GM12878 (cell line): Measurements from ENCODE around the gene ZNF121. TPM values are rescaled to one million over a fixed set of nuclear protein-coding genes. Genes with fewer than 3 reads are reported as not detected.

ENCODE experiments used
- ATAC-seq: fragments of 200-7000 bp; cut with Tn5 transposase; 3 replicates; pipeline ENCODE4 v1.9.1; 2020; ENCODE audit warnings: mild to moderate bottlenecking, moderate library complexity
- BruUV-seq: library from RNA; stranded (reverse); fragments of 400-500 nt; replicated peaks from 2 replicates; lab custom pipeline; 2021; lab: Mats Ljungman, UMichigan
- CTCF ChIA-PET: fragments of 300-600 bp; sonication (Branson Sonifier 250); formaldehyde crosslinking; extraction: SDS; loops from one replicate; lab custom pipeline; 2021; ENCODE audit warnings: inconsistent platforms; lab: Yijun Ruan, JAX
- POLR2A ChIA-PET: fragments of 350-600 bp; formaldehyde crosslinking; extraction: SDS; loops from one replicate; lab custom pipeline; 2021; ENCODE audit warnings: inconsistent platforms; lab: Charles Lee
- RAD21 ChIA-PET: fragments of 300-600 bp; sonication (Branson Sonifier 250); formaldehyde crosslinking; loops from one replicate; lab custom pipeline; 2023; ENCODE audit warnings: antibody characterized with exemption; ENCODE audit not compliant: unreplicated experiment; lab: Charles Lee
- SMC1A ChIA-PET: fragments of 300-600 bp; sonication (Branson Sonifier 250); formaldehyde crosslinking; loops from one replicate; lab custom pipeline; 2023; ENCODE audit not compliant: unreplicated experiment, uncharacterized antibody; lab: Charles Lee
- DNase-seq: peaks from one replicate; pipeline ENCODE4 v3.0.0-alpha.2; 2011; ENCODE audit warnings: low read depth, low spot score
- FAIRE-seq: peaks from 3 replicates; lab custom pipeline; 2011; peaks lifted over from hg19 to GRCh38; lab: Jason Lieb, UNC
- H2AFZ ChIP-seq: 2 replicates; pipeline ENCODE4 v1.6.0; 2011; ENCODE audit warnings: low read depth, low read length, control low read depth; ENCODE audit not compliant: control insufficient read depth
- H3K27ac ChIP-seq: 2 replicates; pipeline ENCODE4 v1.5.1; 2011; ENCODE audit warnings: control low read depth; ENCODE audit not compliant: control insufficient read depth, insufficient read depth
- H3K27me3 ChIP-seq, 2 experiments: replicated peaks in 1 of 2; 2 replicates each; pipeline versions ENCODE4 v1.6.0 to v1.6.1; 2011; ENCODE audit warnings: low read length in 1 of 2; ENCODE audit not compliant: control insufficient read depth in 2 of 2, insufficient read depth in 2 of 2
- H3K36me3 ChIP-seq, 2 experiments: 2 replicates each; pipeline ENCODE4 v1.5.1; 2011; ENCODE audit warnings: low read length in 1 of 2; ENCODE audit not compliant: control insufficient read depth in 2 of 2, insufficient read depth in 2 of 2
- H3K4me1 ChIP-seq: 2 replicates; pipeline ENCODE4 v1.6.1; 2011; ENCODE audit warnings: mild to moderate bottlenecking, low read length, moderate library complexity, mixed read lengths; ENCODE audit not compliant: control insufficient read depth, insufficient read depth
- H3K4me2 ChIP-seq: 2 replicates; pipeline ENCODE4 v1.6.0; 2011; ENCODE audit warnings: control low read depth; ENCODE audit not compliant: control insufficient read depth, insufficient read depth
- H3K4me3 ChIP-seq: fragments of 200-600 bp; sonication (generic); 2 replicates; pipeline ENCODE4 v1.5.1; 2016
- H3K79me2 ChIP-seq: 2 replicates; pipeline ENCODE4 v1.6.0; 2011; ENCODE audit warnings: low read length; ENCODE audit not compliant: control insufficient read depth, insufficient read depth
- H3K9ac ChIP-seq: 2 replicates; pipeline ENCODE4 v1.8.0; 2011; ENCODE audit warnings: low read length, control low read depth, mixed read lengths; ENCODE audit not compliant: control insufficient read depth, insufficient read depth
- H3K9me3 ChIP-seq: replicated peaks from 3 replicates; pipeline ENCODE4 v1.5.1; 2011; ENCODE audit warnings: mild to moderate bottlenecking, low read length; ENCODE audit not compliant: control insufficient read depth, insufficient read depth
- H4K20me1 ChIP-seq: 2 replicates; pipeline ENCODE4 v1.6.0; 2011; ENCODE audit not compliant: control insufficient read depth, insufficient read depth
- ATF7 ChIP-seq: fragments of 450-650 bp; IDR thresholded peaks from 2 replicates; pipeline ENCODE4 v1.6.1; 2016; ENCODE audit warnings: low read depth, mild to moderate bottlenecking
- BMI1 ChIP-seq: fragments of 450-650 bp; IDR thresholded peaks from 2 replicates; pipeline ENCODE4 v1.6.1; 2016; ENCODE audit warnings: mild to moderate bottlenecking, moderate library complexity, borderline replicate concordance
- CBX5 ChIP-seq: sonication (generic); IDR thresholded peaks from 2 replicates; pipeline ENCODE4 v1.6.1; 2016; ENCODE audit warnings: low read depth, moderate library complexity, mild to moderate bottlenecking, inconsistent platforms
- CHD2 ChIP-seq: IDR thresholded peaks from 2 replicates; pipeline ENCODE4 v1.6.1; 2011; ENCODE audit warnings: low read depth, low read length, improper control_type of control experiment, borderline replicate concordance
- FOXK2 ChIP-seq: fragments of 450-650 bp; IDR thresholded peaks from 2 replicates; pipeline ENCODE4 v1.6.1; 2017; ENCODE audit warnings: mild to moderate bottlenecking, moderate library complexity
- POLR2AphosphoS5 ChIP-seq: IDR thresholded peaks from 2 replicates; pipeline ENCODE4 v1.6.1; 2011; ENCODE audit warnings: mild to moderate bottlenecking, low read length, inconsistent platforms
- RFX5 ChIP-seq: IDR thresholded peaks from 2 replicates; pipeline ENCODE4 v1.6.1; 2011; ENCODE audit warnings: low read depth, low read length, improper control_type of control experiment
- SIN3A ChIP-seq: IDR thresholded peaks from 2 replicates; pipeline ENCODE4 v1.6.1; 2012; ENCODE audit warnings: low read depth, low read length, improper control_type of control experiment
- SMAD1 ChIP-seq: fragments of 450-650 bp; IDR thresholded peaks from 2 replicates; pipeline ENCODE4 v1.6.1; 2018; ENCODE audit warnings: mild to moderate bottlenecking, low read depth; ENCODE audit not compliant: partially characterized antibody
- STAT1 ChIP-seq: fragments of 450-650 bp; conservative IDR thresholded peaks from 2 replicates; pipeline ENCODE4 v1.6.1; 2014; ENCODE audit warnings: antibody characterized with exemption, mild to moderate bottlenecking
- SUPT20H ChIP-seq: IDR thresholded peaks from 2 replicates; pipeline ENCODE4 v1.6.1; 2011; ENCODE audit warnings: low read depth, mild to moderate bottlenecking, low read length, moderate library complexity, borderline replicate concordance; ENCODE audit not compliant: control insufficient read depth
- SUZ12 ChIP-seq: fragments of 200-600 bp; sonication (generic); IDR thresholded peaks from one replicate; pipeline ENCODE4 v1.6.1; 2018; ENCODE audit warnings: antibody characterized with exemption, mild to moderate bottlenecking; ENCODE audit not compliant: unreplicated experiment
- WRNIP1 ChIP-seq: IDR thresholded peaks from 2 replicates; pipeline ENCODE4 v1.6.1; 2011; ENCODE audit warnings: low read depth, low read length, improper control_type of control experiment, borderline replicate concordance
- ZNF274 ChIP-seq: IDR thresholded peaks from one replicate; pipeline ENCODE4 v1.8.0; 2011; ENCODE audit not compliant: insufficient read length, insufficient read depth
- ZNF622 ChIP-seq: fragments of 450-650 bp; IDR thresholded peaks from 2 replicates; pipeline ENCODE4 v1.6.1; 2017; ENCODE audit warnings: mild to moderate bottlenecking, inconsistent platforms
- WGBS: methylation state at CpG from one replicate; pipeline ENCODE4 v1.1.6; 2016; ENCODE audit warnings: low lambda C conversion rate; ENCODE audit not compliant: insufficient replicate concordance, insufficient coverage; ENCODE audit errors: missing lambda C conversion rate; 5-methylcytosine and 5-hydroxymethylcytosine counted together
- in situ Hi-C: fragments of 300-500 bp; cut with MboI; formaldehyde crosslinking; loops from 9 replicates; pipeline ENCODE4 v1.14.3; 2018; ENCODE audit warnings: mixed read lengths
- intact Hi-C: fragments of 100-400 bp; cut with micrococcal nuclease; formaldehyde crosslinking; loops from one replicate; pipeline ENCODE4 v1.14.2; 2022; ENCODE audit not compliant: unreplicated experiment
- polyA plus RNA-seq, 11 experiments: library from polyadenylated mRNA; depleted of rRNA in 4 of 11; unstranded in 6 of 11; stranded (reverse) in 5 of 11; fragments of >200 nt; fragmentation: Nextera tagmentation in 4 of 11; fragmentation: Illumina TruSeq in 1 of 11; extraction: Ambion mirVana in 4 of 11; extraction: Trizol in 1 of 11; gene quantifications; 1 replicate in 1 of 11; 2 replicates in 10 of 11; pipeline versions ENCODE4 v1.2.1 to v1.2.3, GENCODE V29; 2011 to 2016; ENCODE audit warnings: inconsistent platforms in 2 of 11, missing spikeins in 2 of 11, low read depth in 1 of 11
- total RNA-seq, 4 experiments: library from RNA; depleted of rRNA in 3 of 4; stranded (reverse); fragments of >200 nt in 3 of 4; fragmentation: Illumina TruSeq in 1 of 4; extraction: Trizol in 1 of 4; gene quantifications; 2 replicates each; pipeline versions ENCODE4 v1.2.1 to v1.2.3, GENCODE V29; 2013 to 2021
- TF ChIP-seq, protein P1 (sequence below): fragments of 450-650 bp; IDR thresholded peaks from 2 replicates; pipeline ENCODE4 v1.6.1; 2016; ENCODE audit warnings: mild to moderate bottlenecking
- TF ChIP-seq, protein P2 (sequence below): IDR thresholded peaks from 2 replicates; pipeline ENCODE4 v1.6.1; 2012; ENCODE audit warnings: low read depth, low read length, improper control_type of control experiment
- TF ChIP-seq, protein P3 (sequence below): IDR thresholded peaks from 2 replicates; pipeline ENCODE4 v1.6.1; 2011; ENCODE audit warnings: mild to moderate bottlenecking, low read depth, low read length, moderate library complexity; ENCODE audit not compliant: insufficient replicate concordance
- TF ChIP-seq, protein P4 (sequence below): IDR thresholded peaks from 2 replicates; pipeline ENCODE4 v1.6.1; 2011; ENCODE audit warnings: borderline replicate concordance, low read depth, mild to moderate bottlenecking, moderate library complexity, low read length; ENCODE audit not compliant: insufficient read depth, poor library complexity, severe bottlenecking

Gene ZNF121
- total and polyA plus RNA-seq, 10 of the 15 experiments (the other 5 are each of a cell fraction or from before 2014, with no cell fraction given) = 4.8 to 75.0 (median 17.7) TPM

DNA sequence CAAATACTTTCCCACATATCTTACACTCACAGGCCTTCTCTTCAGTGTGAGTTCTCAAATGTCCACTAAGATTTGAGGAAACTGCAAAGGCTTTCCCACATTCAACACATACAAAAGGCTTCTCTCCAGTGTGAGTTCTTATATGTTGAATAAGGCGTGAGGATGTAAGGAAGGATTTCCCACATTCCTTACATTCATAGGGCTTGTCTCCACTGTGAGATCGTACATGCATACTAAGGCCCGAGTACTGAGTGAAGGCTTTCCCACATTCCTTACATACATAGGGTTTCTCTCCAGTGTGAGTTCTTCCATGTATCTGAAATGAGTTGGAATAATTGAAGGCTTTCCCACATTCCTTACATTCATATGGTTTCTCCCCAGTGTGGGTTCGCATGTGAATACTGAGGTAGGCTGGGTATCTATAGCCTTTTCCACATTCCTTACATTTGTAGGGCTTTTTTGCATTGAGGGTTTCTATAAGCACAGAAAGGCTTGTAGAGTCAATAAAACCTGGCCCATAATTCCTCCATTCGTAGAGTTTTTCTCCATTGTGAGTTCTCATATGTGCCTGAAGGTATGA is 55.5 kb downstream of the ZNF121 start:
- WGBS = 96% methylated on average over 5 of the region's 5 CpGs
- ATAC-seq (no peak), DNase-seq (no peak), FAIRE-seq (no peak)
- no peak overlapping the region for H3K9ac ChIP-seq
- ChIA-PET POLR2A (no interaction called here), SMC1A (no interaction called here), RAD21 (no interaction called here), CTCF (no interaction called here)
- H3K27ac ChIP-seq = no peak overlapping the region
- no peaks in the 10 kb centered on the region for H3K79me2 ChIP-seq
- in situ Hi-C loops = no loop called here
- peaks cover 50% of the 10 kb centered on the region for H3K9me3 ChIP-seq
- intact Hi-C loops = no loop called here
- H2AFZ ChIP-seq = no peak overlapping the region
- H3K4me3 ChIP-seq = no peak overlapping the region
- no peak overlapping the region for H3K4me2 ChIP-seq
- TSS peak; percentile 41 for BruUV-seq
- H3K4me1 ChIP-seq = no peaks in the 10 kb centered on the region
- H3K27me3 ChIP-seq = no peaks in the 10 kb centered on the region
- peaks cover 5 to 29% of the 10 kb centered on the region in 2 experiments for H3K36me3 ChIP-seq
- H4K20me1 ChIP-seq = no peaks in the 10 kb centered on the region
- TF ChIP-seq, protein P1, sequence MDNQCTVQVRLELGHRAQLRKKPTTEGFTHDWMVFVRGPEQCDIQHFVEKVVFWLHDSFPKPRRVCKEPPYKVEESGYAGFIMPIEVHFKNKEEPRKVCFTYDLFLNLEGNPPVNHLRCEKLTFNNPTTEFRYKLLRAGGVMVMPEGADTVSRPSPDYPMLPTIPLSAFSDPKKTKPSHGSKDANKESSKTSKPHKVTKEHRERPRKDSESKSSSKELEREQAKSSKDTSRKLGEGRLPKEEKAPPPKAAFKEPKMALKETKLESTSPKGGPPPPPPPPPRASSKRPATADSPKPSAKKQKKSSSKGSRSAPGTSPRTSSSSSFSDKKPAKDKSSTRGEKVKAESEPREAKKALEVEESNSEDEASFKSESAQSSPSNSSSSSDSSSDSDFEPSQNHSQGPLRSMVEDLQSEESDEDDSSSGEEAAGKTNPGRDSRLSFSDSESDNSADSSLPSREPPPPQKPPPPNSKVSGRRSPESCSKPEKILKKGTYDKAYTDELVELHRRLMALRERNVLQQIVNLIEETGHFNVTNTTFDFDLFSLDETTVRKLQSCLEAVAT = no peak
- TF ChIP-seq STAT1 (no peak), SMAD1 (no peak), FOXK2 (no peak), CBX5 (peak; percentile 95; the same call in 1 of the 2 replicates), SUZ12 (no peak), BMI1 (no peak), SUPT20H (no peak), POLR2AphosphoS5 (no peak), ZNF622 (no peak), ZNF274 (peak; percentile 49), WRNIP1 (no peak), SIN3A (no peak), CHD2 (no peak), RFX5 (no peak), ATF7 (no peak)
- TF ChIP-seq, protein P2, sequence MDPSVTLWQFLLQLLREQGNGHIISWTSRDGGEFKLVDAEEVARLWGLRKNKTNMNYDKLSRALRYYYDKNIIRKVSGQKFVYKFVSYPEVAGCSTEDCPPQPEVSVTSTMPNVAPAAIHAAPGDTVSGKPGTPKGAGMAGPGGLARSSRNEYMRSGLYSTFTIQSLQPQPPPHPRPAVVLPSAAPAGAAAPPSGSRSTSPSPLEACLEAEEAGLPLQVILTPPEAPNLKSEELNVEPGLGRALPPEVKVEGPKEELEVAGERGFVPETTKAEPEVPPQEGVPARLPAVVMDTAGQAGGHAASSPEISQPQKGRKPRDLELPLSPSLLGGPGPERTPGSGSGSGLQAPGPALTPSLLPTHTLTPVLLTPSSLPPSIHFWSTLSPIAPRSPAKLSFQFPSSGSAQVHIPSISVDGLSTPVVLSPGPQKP = no peak
- TF ChIP-seq, protein P3, sequence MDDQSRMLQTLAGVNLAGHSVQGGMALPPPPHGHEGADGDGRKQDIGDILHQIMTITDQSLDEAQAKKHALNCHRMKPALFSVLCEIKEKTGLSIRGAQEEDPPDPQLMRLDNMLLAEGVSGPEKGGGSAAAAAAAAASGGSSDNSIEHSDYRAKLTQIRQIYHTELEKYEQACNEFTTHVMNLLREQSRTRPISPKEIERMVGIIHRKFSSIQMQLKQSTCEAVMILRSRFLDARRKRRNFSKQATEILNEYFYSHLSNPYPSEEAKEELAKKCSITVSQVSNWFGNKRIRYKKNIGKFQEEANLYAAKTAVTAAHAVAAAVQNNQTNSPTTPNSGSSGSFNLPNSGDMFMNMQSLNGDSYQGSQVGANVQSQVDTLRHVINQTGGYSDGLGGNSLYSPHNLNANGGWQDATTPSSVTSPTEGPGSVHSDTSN = no peak
- TF ChIP-seq, protein P4, sequence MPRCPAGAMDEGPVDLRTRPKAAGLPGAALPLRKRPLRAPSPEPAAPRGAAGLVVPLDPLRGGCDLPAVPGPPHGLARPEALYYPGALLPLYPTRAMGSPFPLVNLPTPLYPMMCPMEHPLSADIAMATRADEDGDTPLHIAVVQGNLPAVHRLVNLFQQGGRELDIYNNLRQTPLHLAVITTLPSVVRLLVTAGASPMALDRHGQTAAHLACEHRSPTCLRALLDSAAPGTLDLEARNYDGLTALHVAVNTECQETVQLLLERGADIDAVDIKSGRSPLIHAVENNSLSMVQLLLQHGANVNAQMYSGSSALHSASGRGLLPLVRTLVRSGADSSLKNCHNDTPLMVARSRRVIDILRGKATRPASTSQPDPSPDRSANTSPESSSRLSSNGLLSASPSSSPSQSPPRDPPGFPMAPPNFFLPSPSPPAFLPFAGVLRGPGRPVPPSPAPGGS = no peak
